Common myeloid progenitor, CD34-positive (primary cell): ENCODE data around the gene KCNJ4.

ENCODE experiments used
- CTCF ChIA-PET: fragments of 350-600 bp; sonication (Branson Sonifier 250); formaldehyde crosslinking; loops from one replicate; lab custom pipeline; 2021; ENCODE audit warnings: antibody characterized with exemption; lab: Charles Lee
- POLR2A ChIA-PET: fragments of 350-600 bp; sonication (Branson Sonifier 250); formaldehyde crosslinking; loops from one replicate; lab custom pipeline; 2021; ENCODE audit warnings: antibody characterized with exemption; lab: Charles Lee
- DNase-seq, 3 donors: peaks; one replicate each; pipeline versions ENCODE4 v3.0.0 to v3.0.0-alpha.2; 2013
- H3K27ac ChIP-seq, 2 experiments: 1 replicate in 1 of 2; 2 replicates in 1 of 2; pipeline ENCODE4 v1.7.0; 2013; ENCODE audit warnings: inconsistent platforms in 2 of 2, low read length in 2 of 2, mild to moderate bottlenecking in 2 of 2, low read depth in 1 of 2, moderate library complexity in 1 of 2; ENCODE audit not compliant: severe bottlenecking in 2 of 2, insufficient read depth in 1 of 2, poor library complexity in 1 of 2
- H3K27me3 ChIP-seq, 5 experiments: replicated peaks in 2 of 5; 1 replicate in 3 of 5; 2 replicates in 2 of 5; pipeline versions ENCODE4 v1.6.1 to v1.7.0; 2013; ENCODE audit warnings: low read length in 4 of 5, mild to moderate bottlenecking in 2 of 5, moderate library complexity in 2 of 5, inconsistent platforms in 1 of 5; ENCODE audit not compliant: insufficient read depth in 5 of 5, control insufficient read depth in 4 of 5
- H3K36me3 ChIP-seq, 4 experiments: 1 replicate in 2 of 4; 2 replicates in 2 of 4; pipeline versions ENCODE4 v1.6.1 to v1.7.0; 2013; ENCODE audit warnings: low read length in 3 of 4, control low read depth in 1 of 4, mild to moderate bottlenecking in 1 of 4; ENCODE audit not compliant: control insufficient read depth in 4 of 4, insufficient read depth in 4 of 4
- H3K4me1 ChIP-seq, 4 experiments: 1 replicate in 3 of 4; 2 replicates in 1 of 4; pipeline versions ENCODE4 v1.6.1 to v1.7.1; 2013; ENCODE audit warnings: low read length in 3 of 4, mild to moderate bottlenecking in 3 of 4, control low read depth in 1 of 4, inconsistent platforms in 1 of 4, moderate library complexity in 1 of 4; ENCODE audit not compliant: control insufficient read depth in 4 of 4, insufficient read depth in 4 of 4; ENCODE audit errors: control extremely low read depth in 1 of 4
- H3K4me3 ChIP-seq, 7 experiments: 1 replicate in 4 of 7; 2 replicates in 3 of 7; pipeline versions ENCODE4 v1.5.1 to v1.7.0; 2013; ENCODE audit warnings: mild to moderate bottlenecking in 7 of 7, low read length in 6 of 7, moderate library complexity in 6 of 7, inconsistent platforms in 2 of 7, low read depth in 2 of 7, control low read depth in 1 of 7; ENCODE audit not compliant: insufficient read depth in 4 of 7, control insufficient read depth in 1 of 7; ENCODE audit errors: extremely low read depth in 1 of 7
- H3K9me3 ChIP-seq, 5 experiments: 1 replicate in 4 of 5; 2 replicates in 1 of 5; pipeline versions ENCODE4 v1.6.1 to v1.7.1; 2013; ENCODE audit warnings: low read length in 4 of 5, mild to moderate bottlenecking in 2 of 5, inconsistent platforms in 1 of 5, low read depth in 1 of 5, moderate library complexity in 1 of 5; ENCODE audit not compliant: control insufficient read depth in 4 of 5, insufficient read depth in 2 of 5; ENCODE audit errors: control extremely low read depth in 1 of 5
- WGBS: methylation state at CpG from one replicate; pipeline ENCODE4 v1.1.5; 2013; ENCODE audit not compliant: insufficient coverage; 5-methylcytosine and 5-hydroxymethylcytosine counted together

The KCNJ4 gene

GRCh38 chr22:38454353-38455075 lies 485 bp downstream of the KCNJ4 start:
- H3K4me1 ChIP-seq: peaks cover 0 to 27% (median 24%) of the 10 kb centered on the region in 4 experiments
- peak in 2 of 3 donors; percentile 73 to 84 for DNase-seq
- peaks cover 0 to 80% (median 33%) of the 10 kb centered on the region in 5 experiments for H3K27me3 ChIP-seq
- H3K27ac ChIP-seq: no peak overlapping the region
- H3K4me3 ChIP-seq: peak overlapping the region in 6 of 7 experiments; percentile 18 to 66 (median 42)
- 1% methylated on average over 62 of the region's 67 CpGs for WGBS
- CTCF ChIA-PET: interaction anchor here (1.4 kb wide), 1 partner anchor 13 kb away, joined by 3 read pairs; the partner anchor contains the start of gene KDELR3
- no peaks in the 10 kb centered on the region for H3K9me3 ChIP-seq
- no peaks in the 10 kb centered on the region for H3K36me3 ChIP-seq
- POLR2A ChIA-PET: no interaction called here

DNA sequence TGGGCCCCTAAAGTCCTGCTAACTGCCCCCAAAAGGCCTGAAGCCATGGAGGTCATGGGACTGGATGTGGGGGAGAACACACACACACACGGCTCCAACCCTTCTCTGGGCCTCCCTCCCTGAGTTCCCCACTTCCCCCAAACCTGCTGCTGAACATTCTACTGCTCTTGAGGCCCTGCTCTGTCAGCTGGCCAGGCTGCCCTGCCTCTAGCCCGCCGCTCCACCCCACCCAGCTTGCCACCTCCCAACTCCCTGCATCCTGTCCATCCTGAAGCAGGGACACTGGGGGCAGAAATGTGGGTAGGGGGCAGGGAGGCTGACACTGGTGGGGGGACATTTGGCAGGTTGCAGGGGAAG lies 1.0 kb downstream of the KCNJ4 start:
- POLR2A ChIA-PET: interaction anchor here (0.6 kb wide), 1 partner anchor 24 kb away, joined by 3 read pairs; no protein-coding TSS in a partner anchor
- peak overlapping the region in 2 of 7 experiments; percentile 25 to 57 for H3K4me3 ChIP-seq

DNA sequence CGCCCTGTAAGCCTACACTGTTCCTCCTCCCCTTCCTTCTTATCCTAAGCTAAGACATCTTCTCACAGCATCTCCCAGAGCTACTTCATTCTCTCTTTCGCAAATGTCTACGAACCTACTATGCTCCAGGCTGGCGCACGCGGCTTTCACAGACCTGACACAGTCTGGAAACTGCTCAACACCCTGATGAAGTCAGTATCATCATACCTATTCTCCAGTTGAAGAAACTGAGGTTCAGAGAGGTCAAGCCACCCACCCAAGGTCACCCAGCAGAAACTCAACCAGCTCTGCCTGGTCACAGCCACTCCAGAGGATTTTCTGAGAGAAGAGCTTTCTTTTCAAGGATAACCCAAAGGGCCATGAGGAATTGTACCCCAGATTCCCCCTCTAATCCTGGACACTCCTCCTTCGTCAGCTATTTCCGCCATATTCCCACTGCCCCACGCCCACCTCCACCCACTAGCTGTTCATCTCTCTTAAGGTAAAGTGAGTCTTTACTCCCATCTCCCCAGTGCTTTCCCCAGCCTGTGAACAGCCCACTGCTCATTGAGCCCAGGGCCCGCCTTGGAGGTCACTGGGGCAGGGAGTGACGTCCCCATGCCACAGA lies 1.8 kb downstream of the KCNJ4 start:
- CTCF ChIA-PET: interaction anchor here (1.3 kb wide), 1 partner anchor 11 kb away, joined by 6 read pairs; no protein-coding TSS in a partner anchor

More for the DNA sequence above, 1.0 kb downstream of the KCNJ4 start:
- H3K27ac ChIP-seq: no peak overlapping the region
- no peaks in the 10 kb centered on the region for H3K36me3 ChIP-seq
- H3K4me1 ChIP-seq: peaks cover 0 to 27% (median 24%) of the 10 kb centered on the region in 4 experiments
- H3K9me3 ChIP-seq: no peaks in the 10 kb centered on the region
- CTCF ChIA-PET: interaction anchor here (1.3 to 1.4 kb wide), 2 partner anchors 10 to 14 kb away, joined by 3 to 6 read pairs; partner anchors contain the start of gene KDELR3
- H3K27me3 ChIP-seq: peaks cover 0 to 82% (median 33%) of the 10 kb centered on the region in 5 experiments
- WGBS: 0% methylated on average over 2 of the region's 3 CpGs
- DNase-seq: peak in 2 of 3 donors; percentile 62 to 74

DNA sequence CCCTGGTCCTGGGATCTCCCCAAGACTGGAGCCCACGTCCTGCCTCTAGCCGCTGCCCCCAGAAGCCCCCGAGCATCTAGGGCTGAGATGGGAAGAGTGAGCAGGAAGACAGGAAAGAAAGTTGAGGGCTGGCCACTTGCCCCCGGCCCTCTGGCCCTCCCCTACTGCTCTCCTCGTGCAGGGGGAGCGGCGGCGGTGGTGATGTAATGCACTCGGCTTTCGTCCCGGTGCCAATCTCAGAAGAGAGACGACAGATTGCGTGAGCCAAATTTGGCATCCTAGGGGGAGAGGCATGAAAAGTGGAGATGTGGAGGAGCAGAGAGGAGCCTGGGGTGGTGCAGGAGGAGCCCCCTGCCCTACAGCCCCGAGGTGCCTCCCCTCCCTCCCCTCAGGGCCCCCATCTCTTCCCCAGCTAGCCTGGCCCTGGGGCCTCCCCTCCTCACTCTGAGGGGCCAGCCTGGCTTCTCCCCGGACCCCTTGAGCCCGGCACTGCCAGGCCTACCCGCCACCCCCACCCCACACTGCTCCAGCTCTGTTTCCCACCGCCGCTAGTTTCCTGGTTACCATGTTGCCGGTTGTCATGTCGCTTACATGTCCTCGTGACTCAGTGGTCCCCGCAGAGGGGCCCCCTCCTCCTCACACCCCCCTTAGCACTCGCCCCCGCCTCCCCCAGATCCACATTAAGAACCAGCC lies 2.5 kb downstream of the KCNJ4 start:
- no peak overlapping the region for H3K27ac ChIP-seq
- no peaks in the 10 kb centered on the region for H3K9me3 ChIP-seq
- peaks cover 0 to 75% (median 33%) of the 10 kb centered on the region in 5 experiments for H3K27me3 ChIP-seq
- no peak overlapping the region for H3K4me3 ChIP-seq
- peaks cover 0 to 27% (median 24%) of the 10 kb centered on the region in 4 experiments for H3K4me1 ChIP-seq
- POLR2A ChIA-PET: no interaction called here
- DNase-seq: no peak
- CTCF ChIA-PET: interaction anchor here (1.3 kb wide), 1 partner anchor 11 kb away, joined by 6 read pairs; no protein-coding TSS in a partner anchor
- no peaks in the 10 kb centered on the region for H3K36me3 ChIP-seq
- 66% methylated on average over 16 of the region's 25 CpGs for WGBS

More for the DNA sequence above, 1.8 kb downstream of the KCNJ4 start:
- Histone ChIP-seq H3K9me3 (no peaks in the 10 kb centered on the region), H3K36me3 (no peaks in the 10 kb centered on the region), H3K27me3 (peaks cover 0 to 79% (median 33%) of the 10 kb centered on the region in 5 experiments), H3K27ac (no peak overlapping the region), H3K4me3 (no peak overlapping the region), H3K4me1 (peaks cover 0 to 27% (median 24%) of the 10 kb centered on the region in 4 experiments)
- DNase-seq: no peak
- POLR2A ChIA-PET: no interaction called here
- WGBS: 96% methylated on average over 11 of the region's 11 CpGs

- no peak for DNase-seq
- CTCF ChIA-PET: no interaction called here
- 100% methylated on average over 3 of the region's 4 CpGs for WGBS
- Histone ChIP-seq H3K27me3 (peaks cover 0 to 69% (median 31%) of the 10 kb centered on the region in 5 experiments), H3K4me3 (no peak overlapping the region), H3K36me3 (no peaks in the 10 kb centered on the region), H3K4me1 (peaks cover 0 to 27% (median 24%) of the 10 kb centered on the region in 4 experiments), H3K9me3 (no peaks in the 10 kb centered on the region), H3K27ac (no peak overlapping the region)
- POLR2A ChIA-PET: no interaction called here
Observed at GRCh38 chr22:38451864-38452263, 3.1 kb downstream of the KCNJ4 start.

GRCh38 chr22:38451404-38451803 lies 3.6 kb downstream of the KCNJ4 start:
- ChIA-PET POLR2A (no interaction called here), CTCF (no interaction called here)
- Histone ChIP-seq H3K36me3 (no peaks in the 10 kb centered on the region), H3K27ac (no peak overlapping the region), H3K4me3 (no peak overlapping the region), H3K27me3 (peaks cover 0 to 64% (median 26%) of the 10 kb centered on the region in 5 experiments), H3K9me3 (no peaks in the 10 kb centered on the region), H3K4me1 (peaks cover 0 to 25% (median 23%) of the 10 kb centered on the region in 4 experiments)
- no peak for DNase-seq
- no CpG with 5 or more reads among the region's 2 CpGs for WGBS
